K562 (cell line): ENCODE results near the gene UNC50. TPM values are rescaled to one million over a fixed set of nuclear protein-coding genes. Genes with fewer than 3 reads are reported as not detected.

Source experiments
- ATAC-seq: fragments of 200-7000 bp; cut with Tn5 transposase; 3 replicates; pipeline ENCODE4 v1.9.1; 2020; ENCODE audit warnings: moderate library complexity
- BruUV-seq: library from RNA; stranded (reverse); fragments of 400-500 nt; replicated peaks from 2 replicates; lab custom pipeline; 2021; lab: Mats Ljungman, UMichigan
- CTCF ChIA-PET: fragments of 300-600 bp; formaldehyde crosslinking; extraction: SDS; loops from one replicate; lab custom pipeline; 2021; ENCODE audit warnings: low intra/inter-chr PET ratio; lab: Yijun Ruan, JAX
- POLR2A ChIA-PET: fragments of 300-600, 350-650 bp; sonication (Branson Sonifier 250); formaldehyde crosslinking; extraction: SDS; loops from one replicate; lab custom pipeline; 2021; ENCODE audit warnings: antibody characterized with exemption, inconsistent platforms; lab: Yijun Ruan, JAX
- DNase-seq, 4 experiments: peaks; one replicate each; pipeline versions ENCODE4 v3.0.0 to v3.0.0-alpha.2; 2011 to 2018; ENCODE audit warnings: low spot score in 3 of 4, mixed read lengths in 3 of 4; ENCODE audit errors: extremely low read depth in 1 of 4
- FAIRE-seq: peaks from 2 replicates; lab custom pipeline; 2011; peaks lifted over from hg19 to GRCh38; lab: Jason Lieb, UNC
- H2AFZ ChIP-seq: 2 replicates; pipeline ENCODE4 v1.6.0; 2011; ENCODE audit warnings: low read depth, low read length, control low read depth, inconsistent platforms
- H3K27ac ChIP-seq: fragments of 200-600 bp; 3 replicates; pipeline ENCODE4 v1.8.0; 2011; ENCODE audit warnings: low read depth, mild to moderate bottlenecking, control low read depth, inconsistent platforms, low read length, moderate library complexity, mixed read lengths; ENCODE audit errors: extremely low read depth
- H3K27me3 ChIP-seq, 2 experiments: fragments of 300-600 bp in 1 of 2; 2 replicates in 1 of 2; 3 replicates in 1 of 2; pipeline versions ENCODE4 v1.6.0 to v1.8.0; 2011; ENCODE audit warnings: inconsistent platforms in 2 of 2, low read length in 2 of 2, mild to moderate bottlenecking in 1 of 2, mixed read lengths in 1 of 2, moderate library complexity in 1 of 2; ENCODE audit not compliant: control insufficient read depth in 2 of 2, insufficient read depth in 2 of 2
- H3K36me3 ChIP-seq: fragments of 300-600 bp; 3 replicates; pipeline ENCODE4 v1.8.0; 2011; ENCODE audit warnings: mild to moderate bottlenecking, low read length, inconsistent platforms; ENCODE audit not compliant: control insufficient read depth, insufficient read depth
- H3K4me1 ChIP-seq, 2 experiments: fragments of 200-600 bp in 1 of 2; replicated peaks in 1 of 2; 2 replicates in 1 of 2; 3 replicates in 1 of 2; pipeline versions ENCODE4 v1.5.1 to v1.8.0; 2011; ENCODE audit warnings: inconsistent platforms in 2 of 2, low read length in 2 of 2, mild to moderate bottlenecking in 1 of 2, mixed read lengths in 1 of 2, moderate library complexity in 1 of 2; ENCODE audit not compliant: control insufficient read depth in 2 of 2, insufficient read depth in 2 of 2
- H3K4me2 ChIP-seq: 2 replicates; pipeline ENCODE4 v1.6.1; 2011; ENCODE audit warnings: low read length, control low read depth, inconsistent platforms, mixed read lengths; ENCODE audit not compliant: insufficient read depth
- H3K4me3 ChIP-seq: fragments of 200-600 bp; sonication (generic), shearing (Covaris generic); 2 replicates; pipeline ENCODE4 v1.5.1; 2016; ENCODE audit warnings: control low read depth, inconsistent platforms
- H3K79me2 ChIP-seq: fragments of 200-600 bp; 3 replicates; pipeline ENCODE4 v1.8.0; 2011; ENCODE audit warnings: low read length, inconsistent platforms; ENCODE audit not compliant: control insufficient read depth, insufficient read depth
- H3K9ac ChIP-seq, 2 experiments: 2 replicates each; pipeline versions ENCODE4 v1.6.0 to v1.6.1; 2011; ENCODE audit warnings: low read depth in 2 of 2, low read length in 2 of 2, control low read depth in 1 of 2, inconsistent platforms in 1 of 2, mild to moderate bottlenecking in 1 of 2, mixed read lengths in 1 of 2; ENCODE audit not compliant: insufficient read depth in 1 of 2
- H3K9me1 ChIP-seq: one replicate; pipeline ENCODE4 v1.6.0; 2011; ENCODE audit warnings: inconsistent platforms, mild to moderate bottlenecking, low read length, moderate library complexity; ENCODE audit not compliant: control insufficient read depth, insufficient read depth
- H3K9me3 ChIP-seq: replicated peaks from 2 replicates; pipeline ENCODE4 v1.5.1; 2011; ENCODE audit warnings: low read depth, low read length, inconsistent platforms; ENCODE audit not compliant: control insufficient read depth, insufficient read depth
- H4K20me1 ChIP-seq: replicated peaks from 2 replicates; pipeline ENCODE4 v1.6.1; 2011; ENCODE audit warnings: low read length, inconsistent platforms, mixed read lengths; ENCODE audit not compliant: control insufficient read depth, insufficient read depth
- JUND ChIP-seq, 2 experiments: IDR thresholded peaks; 2 replicates in 1 of 2; 3 replicates in 1 of 2; pipeline ENCODE4 v1.6.1; 2011; ENCODE audit warnings: borderline replicate concordance in 2 of 2, low read depth in 2 of 2, low read length in 2 of 2, improper control_type of control experiment in 1 of 2, missing biosample characterization in 1 of 2, missing genetic modification characterization in 1 of 2, missing genetic modification reagents in 1 of 2
- MCM7 ChIP-seq, 2 experiments: fragments of 450-650 bp; IDR thresholded peaks; 2 replicates each; pipeline ENCODE4 v1.6.1; 2016 to 2018
- MIER1 ChIP-seq: fragments of 450-650 bp; IDR thresholded peaks from 2 replicates; pipeline ENCODE4 v1.6.1; 2016; ENCODE audit warnings: antibody characterized with exemption, mild to moderate bottlenecking, low read depth
- NCOR1 ChIP-seq: fragments of 450-650 bp; IDR thresholded peaks from 2 replicates; pipeline ENCODE4 v1.6.1; 2016; ENCODE audit warnings: mild to moderate bottlenecking, moderate library complexity
- NFE2 ChIP-seq: IDR thresholded peaks from 2 replicates; pipeline ENCODE4 v1.6.1; 2014; ENCODE audit warnings: antibody characterized with exemption, low read depth
- ZC3H11A ChIP-seq: IDR thresholded peaks from 2 replicates; pipeline ENCODE4 v1.6.1; 2012; ENCODE audit warnings: low read depth, low read length, improper control_type of control experiment
- ZNF79 ChIP-seq: fragments of 250-450 bp; sonication (Bioruptor Pico); IDR thresholded peaks from 2 replicates; pipeline ENCODE4 v1.4.0; 2020; ENCODE audit warnings: low read depth, mild to moderate bottlenecking, moderate library complexity
- WGBS: fragments of 100-300 bp; shearing (Covaris generic); methylation state at CpG from one replicate; pipeline ENCODE4 v1.1.6; 2016; ENCODE audit warnings: low coverage, mixed read lengths; ENCODE audit not compliant: insufficient coverage; ENCODE audit errors: missing lambda C conversion rate; 5-methylcytosine and 5-hydroxymethylcytosine counted together
- in situ Hi-C: fragments of 300-500 bp; cut with MboI; formaldehyde crosslinking; loops from 4 replicates; pipeline ENCODE4 v1.15.0; 2018; ENCODE audit warnings: inconsistent platforms, mixed read lengths
- intact Hi-C: fragments of 100-400 bp; cut with micrococcal nuclease; formaldehyde crosslinking; loops from 2 replicates; pipeline ENCODE4 v1.14.2; 2022
- polyA plus RNA-seq, 8 experiments: library from polyadenylated mRNA; depleted of rRNA in 4 of 8; stranded (reverse) in 5 of 8; unstranded in 3 of 8; fragments of >200 nt; fragmentation: Nextera tagmentation in 2 of 8; fragmentation: Illumina TruSeq in 1 of 8; extraction: Ambion mirVana in 2 of 8; extraction: Trizol in 1 of 8; gene quantifications; 2 replicates each; pipeline versions ENCODE4 v1.2.1 to v1.2.3, GENCODE V29; 2011 to 2014; ENCODE audit warnings: inconsistent platforms in 1 of 8, missing spikeins in 1 of 8
- total RNA-seq, 7 experiments: library from RNA; depleted of rRNA in 6 of 7; stranded (reverse); fragments of >200 nt in 6 of 7; fragmentation: Illumina TruSeq in 2 of 7; extraction: Trizol in 2 of 7; gene quantifications; 2 replicates each; pipeline versions ENCODE4 v1.2.1 to v1.2.3, GENCODE V29; 2011 to 2021; ENCODE audit warnings: low replicate concordance in 1 of 7
- TF ChIP-seq, protein P1 (sequence below): fragments of 450-650 bp; formaldehyde crosslinking; IDR thresholded peaks from 2 replicates; pipeline ENCODE4 v1.4.0; 2020; ENCODE audit warnings: mild to moderate bottlenecking, moderate library complexity
- TF ChIP-seq, protein P2 (sequence below): fragments of 200-400 bp; formaldehyde crosslinking; IDR thresholded peaks from 2 replicates; pipeline ENCODE4 v1.6.1; 2017; ENCODE audit warnings: mild to moderate bottlenecking, low read depth, low read length, moderate library complexity

UNC50 gene
- total and polyA plus RNA-seq, 9 of the 15 experiments (the other 6 are each of a cell fraction or from before 2014, with no cell fraction given), result 30.0 to 52.9 (median 35.9) TPM

DNA sequence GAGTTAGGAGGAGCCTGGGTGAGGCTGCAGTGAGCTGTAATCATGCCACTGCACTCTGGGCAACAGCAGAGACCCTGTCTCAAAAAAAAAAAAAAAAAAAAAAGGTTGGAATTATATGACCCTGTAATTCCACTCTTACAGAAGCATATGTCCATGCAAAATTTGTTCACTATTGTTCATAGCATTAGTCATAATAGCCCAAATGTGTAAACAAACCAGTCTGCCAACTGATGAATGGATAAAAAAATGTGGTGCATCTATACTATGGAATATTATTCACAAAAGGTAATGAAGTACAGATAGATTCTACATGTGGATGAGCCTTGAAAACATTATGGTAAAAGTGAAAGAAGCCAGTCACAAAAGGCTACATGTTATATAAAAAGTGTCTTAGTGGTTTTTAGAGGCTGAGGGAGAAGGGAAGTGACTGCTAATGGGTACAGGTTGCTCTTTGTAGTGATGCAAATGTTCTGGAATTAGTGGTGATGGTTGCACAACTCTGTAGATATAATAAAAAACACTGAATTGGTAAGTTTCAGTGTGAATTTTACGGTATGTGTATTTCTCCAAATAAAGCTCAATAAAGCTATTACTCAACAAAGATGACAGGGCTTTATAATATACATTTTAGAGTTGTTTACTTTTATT is 9.5 kb upstream of the UNC50 start:
- no peak overlapping the region for H3K4me2 ChIP-seq
- no peaks in the 10 kb centered on the region for H4K20me1 ChIP-seq
- no peak overlapping the region for H2AFZ ChIP-seq
- no peaks in the 10 kb centered on the region for H3K9me1 ChIP-seq
- BruUV-seq, result no TSS peak
- H3K36me3 ChIP-seq, result peaks cover 61% of the 10 kb centered on the region; the same call in 2 of the 3 replicates
- H3K9ac ChIP-seq, result no peak overlapping the region
- WGBS, result 100% methylated on average over 1 of the region's 1 CpG
- intact Hi-C loops, result no loop called here
- no peak overlapping the region for H3K4me3 ChIP-seq
- no peaks in the 10 kb centered on the region for H3K27me3 ChIP-seq
- no peak overlapping the region for H3K27ac ChIP-seq
- ATAC-seq, result no peak
- CTCF ChIA-PET, result interaction anchor here (0.7 kb wide), 1 partner anchor 186 kb away, joined by 3 read pairs; no protein-coding TSS in a partner anchor
- POLR2A ChIA-PET, result interaction anchor here (1.4 kb wide), 1 partner anchor 9 kb away, joined by 5 read pairs; the partner anchor contains the start of genes COA5 and UNC50
- H3K9me3 ChIP-seq, result no peaks in the 10 kb centered on the region
- H3K4me1 ChIP-seq, result no peaks in the 10 kb centered on the region
- no peaks in the 10 kb centered on the region for H3K79me2 ChIP-seq
- in situ Hi-C loops, result no loop called here
- DNase-seq, result no peak
- TF ChIP-seq NCOR1 (no peak), NFE2 (no peak)
- TF ChIP-seq, all 486 proteins: peak for 0
- FAIRE-seq, result no peak

DNA sequence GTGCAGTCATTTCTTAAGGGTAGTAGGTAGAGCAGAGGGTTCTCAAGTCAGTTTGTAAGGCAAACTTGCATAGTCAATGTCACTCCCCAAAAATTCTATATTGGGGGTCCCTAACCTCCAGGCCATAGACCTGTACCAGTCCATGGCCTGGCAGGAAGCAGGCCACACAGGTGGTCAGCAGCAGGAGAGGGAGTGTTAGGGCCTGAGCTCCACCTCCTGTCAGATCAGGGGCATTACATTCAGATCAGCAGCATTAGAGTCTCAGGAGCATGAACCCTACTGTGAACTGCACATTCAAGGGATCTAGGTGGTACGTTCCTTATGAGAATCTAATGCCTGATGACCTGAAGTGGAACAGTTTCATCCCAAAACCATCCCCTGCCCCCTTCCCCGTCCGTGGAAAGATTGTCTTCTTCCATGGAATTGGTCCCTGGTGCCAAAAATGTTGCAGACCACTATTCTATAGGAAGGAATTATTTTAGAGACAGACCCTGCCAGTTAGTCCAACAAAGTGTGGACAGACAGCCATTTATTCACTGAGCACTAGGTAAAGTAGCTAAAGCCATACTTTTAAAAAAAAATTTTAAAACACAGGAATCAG is 6.8 kb upstream of the UNC50 start:
- ATAC-seq, result peak; percentile 96
- DNase-seq, result peak in 3 of 4 experiments; percentile 31 to 52 (median 49)
- peak; percentile 87 for FAIRE-seq
- intact Hi-C loops, result loop anchor here (1.0 kb wide), 1 partner anchor 188 kb away; no protein-coding TSS in a partner anchor
- no TSS peak for BruUV-seq
- Histone ChIP-seq H3K4me1 (no peaks in the 10 kb centered on the region; a peak in 1 of 5 replicates), H3K4me2 (no peak overlapping the region), H3K9me3 (no peaks in the 10 kb centered on the region), H3K27me3 (no peaks in the 10 kb centered on the region), H3K27ac (no peak overlapping the region), H2AFZ (no peak overlapping the region), H3K9me1 (no peaks in the 10 kb centered on the region), H3K9ac (no peak overlapping the region), H3K79me2 (peaks cover 22% of the 10 kb centered on the region), H3K36me3 (peaks cover 77% of the 10 kb centered on the region; the same call in 2 of the 3 replicates), H4K20me1 (no peaks in the 10 kb centered on the region; the same call in 1 of the 2 replicates), H3K4me3 (no peak overlapping the region)
- ChIA-PET CTCF (interaction anchor here (2.6 kb wide), 1 partner anchor 189 kb away, joined by 12 read pairs; no protein-coding TSS in a partner anchor), POLR2A (no interaction called here)
- in situ Hi-C loops, result loop anchor here (5.0 kb wide), 1 partner anchor 189 kb away; no protein-coding TSS in a partner anchor
- 39% methylated on average over 3 of the region's 3 CpGs for WGBS
- TF ChIP-seq MIER1 (no peak), MCM7 (IDR thresholded peaks at IDR 0.05) (no peak), ZC3H11A (0 out of 2 replicates have a peak, but pooled peaks have one; percentile 28), ZNF79 (CRISPR knock-in tag) (no peak), JUND (IDR thresholded peaks at IDR 0.05; ENCODE audit: borderline replicate concordance, low read depth, low read length) (peak; percentile 30; the same call in 1 of the 2 replicates), JUND (tag; IDR thresholded peaks at IDR 0.05; ENCODE audit: borderline replicate concordance, low read depth, low read length) (no peak)
- TF ChIP-seq, protein P1, sequence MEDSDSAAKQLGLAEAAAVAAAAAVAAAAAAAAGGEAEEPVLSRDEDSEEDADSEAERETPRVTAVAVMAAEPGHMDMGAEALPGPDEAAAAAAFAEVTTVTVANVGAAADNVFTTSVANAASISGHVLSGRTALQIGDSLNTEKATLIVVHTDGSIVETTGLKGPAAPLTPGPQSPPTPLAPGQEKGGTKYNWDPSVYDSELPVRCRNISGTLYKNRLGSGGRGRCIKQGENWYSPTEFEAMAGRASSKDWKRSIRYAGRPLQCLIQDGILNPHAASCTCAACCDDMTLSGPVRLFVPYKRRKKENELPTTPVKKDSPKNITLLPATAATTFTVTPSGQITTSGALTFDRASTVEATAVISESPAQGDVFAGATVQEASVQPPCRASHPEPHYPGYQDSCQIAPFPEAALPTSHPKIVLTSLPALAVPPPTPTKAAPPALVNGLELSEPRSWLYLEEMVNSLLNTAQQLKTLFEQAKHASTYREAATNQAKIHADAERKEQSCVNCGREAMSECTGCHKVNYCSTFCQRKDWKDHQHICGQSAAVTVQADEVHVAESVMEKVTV (CRISPR knock-in tag), result peak; percentile 44; the same call in 1 of the 2 replicates
- TF ChIP-seq, protein P2, sequence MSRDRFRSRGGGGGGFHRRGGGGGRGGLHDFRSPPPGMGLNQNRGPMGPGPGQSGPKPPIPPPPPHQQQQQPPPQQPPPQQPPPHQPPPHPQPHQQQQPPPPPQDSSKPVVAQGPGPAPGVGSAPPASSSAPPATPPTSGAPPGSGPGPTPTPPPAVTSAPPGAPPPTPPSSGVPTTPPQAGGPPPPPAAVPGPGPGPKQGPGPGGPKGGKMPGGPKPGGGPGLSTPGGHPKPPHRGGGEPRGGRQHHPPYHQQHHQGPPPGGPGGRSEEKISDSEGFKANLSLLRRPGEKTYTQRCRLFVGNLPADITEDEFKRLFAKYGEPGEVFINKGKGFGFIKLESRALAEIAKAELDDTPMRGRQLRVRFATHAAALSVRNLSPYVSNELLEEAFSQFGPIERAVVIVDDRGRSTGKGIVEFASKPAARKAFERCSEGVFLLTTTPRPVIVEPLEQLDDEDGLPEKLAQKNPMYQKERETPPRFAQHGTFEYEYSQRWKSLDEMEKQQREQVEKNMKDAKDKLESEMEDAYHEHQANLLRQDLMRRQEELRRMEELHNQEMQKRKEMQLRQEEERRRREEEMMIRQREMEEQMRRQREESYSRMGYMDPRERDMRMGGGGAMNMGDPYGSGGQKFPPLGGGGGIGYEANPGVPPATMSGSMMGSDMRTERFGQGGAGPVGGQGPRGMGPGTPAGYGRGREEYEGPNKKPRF, result no peak
